Measurements from ENCODE around the gene LRRC25. TPM values are rescaled to one million over a fixed set of nuclear protein-coding genes. Genes with fewer than 3 reads are reported as not detected.
A peak's percentile ranks its signal among the peaks of the same experiment; 100 is the strongest.
"Not testable (repeated sequence)": the region's sequence is repeated elsewhere in the genome, so short reads cannot be mapped to it uniquely, and the experiment has no call there.

The LRRC25 gene
- total and polyA plus RNA-seq, 2 of the 4 experiments (the other 2 are of a cell fraction), result 0.03 TPM; not detected in 1

DNA sequence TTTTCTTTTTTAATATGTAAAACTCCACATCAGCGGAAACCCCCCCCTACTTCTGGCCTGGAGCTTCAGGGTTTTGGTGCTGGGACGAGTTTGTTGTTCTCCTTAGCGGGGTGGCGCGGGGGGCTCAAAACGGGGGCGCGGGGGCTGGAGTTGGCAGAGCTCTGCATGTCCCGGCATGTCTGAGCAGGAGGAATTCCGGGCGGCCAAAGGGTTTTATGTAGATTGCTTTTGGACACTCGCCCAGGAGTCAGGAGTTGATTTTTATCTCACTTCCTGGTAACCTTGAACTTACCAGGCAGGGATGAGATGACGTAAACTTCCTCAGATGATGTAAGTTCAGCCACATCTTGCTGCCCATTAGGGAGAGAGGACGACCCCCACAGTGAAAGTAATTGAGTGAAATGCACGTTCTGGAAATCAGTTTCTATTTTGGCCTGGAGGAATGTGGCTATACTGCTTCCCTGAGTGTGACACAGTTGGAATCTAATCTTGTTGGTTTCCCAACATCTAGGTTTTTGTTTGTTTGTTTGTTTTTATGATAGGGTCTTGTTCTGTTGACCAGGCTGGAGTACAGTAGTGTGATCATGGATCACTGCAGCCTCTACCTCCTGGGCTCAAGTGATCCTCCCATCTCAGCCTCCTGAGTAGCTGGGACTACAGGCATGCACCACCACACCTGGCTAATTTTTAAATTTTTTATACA is 32.4 kb downstream of the LRRC25 start (continued):
- TF ChIP-seq MAZ (IDR thresholded peaks at IDR 0.05; ENCODE audit: borderline replicate concordance, low read depth, low read length) (peak; percentile 52; the same call in 1 of the 2 replicates), POLR2A (IDR thresholded peaks at IDR 0.05; ENCODE audit: low read depth, low read length) (peak; percentile 23; the same call in 1 of the 2 replicates)

GRCh38 chr19:18364277-18364825 is 33.1 kb downstream of the LRRC25 start:
- Histone ChIP-seq H2BK15ac (ENCODE audit: low read depth, low read length) (peak overlapping the region; percentile 97), H3K4ac (ENCODE audit: low read depth, low read length) (peak overlapping the region; percentile 100), H3K56ac (ENCODE audit: extremely low read depth, insufficient read depth, low read length) (peak overlapping the region; percentile 97), H3K23ac (ENCODE audit: low read depth, low read length) (peak overlapping the region; percentile 100), H3K36me3 (ENCODE audit: control insufficient read depth, insufficient read depth, low read length) (peaks cover 16% of the 10 kb centered on the region), H3K9ac (ENCODE audit: low read depth, low read length) (peak overlapping the region; percentile 72), H3K27ac (ENCODE audit: insufficient read depth, low read length) (peak overlapping the region; percentile 96), H2BK20ac (ENCODE audit: low read depth, low read length) (peak overlapping the region; percentile 100), H4K91ac (ENCODE audit: insufficient read depth, low read depth, low read length) (peak overlapping the region; percentile 100), H4K5ac (ENCODE audit: low read depth, low read length) (peak overlapping the region; percentile 99), H2BK120ac (ENCODE audit: low read depth, low read length) (peak overlapping the region; percentile 100), H2AK9ac (replicated peaks; ENCODE audit: low read depth, low read length, poor library complexity) (peak overlapping the region; percentile 100), H2AK5ac (ENCODE audit: low read depth, low read length) (peak overlapping the region; percentile 100), H3K18ac (ENCODE audit: low read depth, low read length) (peak overlapping the region; percentile 99), H2AFZ (replicated peaks; ENCODE audit: low read length, poor library complexity) (peak overlapping the region; percentile 77), H3K14ac (replicated peaks; ENCODE audit: low read depth, low read length) (peak overlapping the region; percentile 100), H2BK5ac (ENCODE audit: low read depth, low read length, poor library complexity, severe bottlenecking) (peak overlapping the region; percentile 99), H3K79me1 (ENCODE audit: low read depth in 1 of 2, low read length in 2 of 2) (peaks cover 0 to 28% of the 10 kb centered on the region in 2 experiments; a peak in 2 of 4 replicates), H3K4me1 (ENCODE audit: control insufficient read depth, insufficient read depth, low read length) (peaks cover 10% of the 10 kb centered on the region), H4K8ac (ENCODE audit: low read depth in 2 of 2, low read length in 2 of 2) (peak overlapping the region; percentile 97 to 100), H3K4me2 (ENCODE audit: low read depth, low read length) (peak overlapping the region; percentile 28; the same call in 1 of the 2 replicates)
- ChIA-PET CTCF (interaction anchor here (0.5 to 0.9 kb wide), 6 partner anchors 24 to 85 kb away, joined by 3 to 7 read pairs (median 3); no protein-coding TSS in a partner anchor), POLR2A (ENCODE audit: unreplicated experiment) (interaction anchor here (0.9 kb wide), 1 partner anchor 83 kb away, joined by 6 read pairs; the partner anchor contains the start of gene JUND)
- intact Hi-C loops (cut with micrococcal nuclease); DNase-seq; H3K9me1 ChIP-seq (ENCODE audit: insufficient read depth, low read length); BruUV-seq (replicated peaks); H3K27me3 ChIP-seq (ENCODE audit: control insufficient read depth, insufficient read depth, low read length); dilution Hi-C loops (cut with HindIII; ENCODE audit: low sequenced_read_pairs, unreplicated experiment); in situ Hi-C loops (cut with MboI; ENCODE audit: low sequenced_read_pairs); H3K9me3 ChIP-seq (ENCODE audit: control insufficient read depth, insufficient read depth, low read length); H3K4me3 ChIP-seq (ENCODE audit: insufficient read depth, low read depth, low read length); H4K20me1 ChIP-seq (ENCODE audit: insufficient read depth, low read length): not testable (repeated sequence)
- 35% methylated on average over 3 of the region's 11 CpGs; no CpG with 5 or more reads in 1 of the 2 experiments for WGBS, 2 experiments (ENCODE audit: extremely low coverage in 2 of 2, insufficient read length in 1 of 2)
- ATAC-seq (ENCODE audit: low read depth), result peak; percentile 13
